ENCODE results near the gene CCNA2.

- no peak for TF ChIP-seq POLR2A (IDR thresholded peaks at IDR 0.05; ENCODE audit: low read depth, low read length)
- no peak for TF ChIP-seq CTCF (IDR thresholded peaks at IDR 0.05; ENCODE audit: extremely low read depth in 1 of 2, insufficient read depth in 1 of 2, low read depth in 1 of 2, low read length in 2 of 2)
- TF ChIP-seq GATA2 (IDR thresholded peaks at IDR 0.05; ENCODE audit: insufficient read depth, insufficient read length, low read depth, low read length) = no peak
- no peak for TF ChIP-seq MYC (IDR thresholded peaks at IDR 0.05; ENCODE audit: low read depth, low read length)
- no peak for TF ChIP-seq MAX (IDR thresholded peaks at IDR 0.05; ENCODE audit: insufficient read depth, insufficient read length)
- TF ChIP-seq FOS (IDR thresholded peaks at IDR 0.05; ENCODE audit: borderline replicate concordance, insufficient read depth, low read length) = peak; percentile 92
- TF ChIP-seq EZH2 (IDR thresholded peaks at IDR 0.05; ENCODE audit: borderline replicate concordance, low read depth, low read length, severe bottlenecking) = no peak
- TF ChIP-seq JUN (IDR thresholded peaks at IDR 0.05; ENCODE audit: borderline replicate concordance, insufficient read depth, insufficient read length, low read depth) = peak; percentile 93
These were observed 33.5 kb downstream of the CCNA2 start for GRCh38 chr4:121789960-121790829.

Data from endothelial cell of umbilical vein (primary cell).